COLO668 (cell line): ENCODE results near the gene BCAT1.
"Not testable (repeated sequence)": the region's sequence is repeated elsewhere in the genome, so short reads cannot be mapped to it uniquely, and the experiment has no call there.

Experiments used
- DNase-seq: peaks from one replicate; lab custom pipeline; 2025; ENCODE audit not compliant: unreplicated experiment; lab: John Stamatoyannopoulos, UW

BCAT1 gene

DNA sequence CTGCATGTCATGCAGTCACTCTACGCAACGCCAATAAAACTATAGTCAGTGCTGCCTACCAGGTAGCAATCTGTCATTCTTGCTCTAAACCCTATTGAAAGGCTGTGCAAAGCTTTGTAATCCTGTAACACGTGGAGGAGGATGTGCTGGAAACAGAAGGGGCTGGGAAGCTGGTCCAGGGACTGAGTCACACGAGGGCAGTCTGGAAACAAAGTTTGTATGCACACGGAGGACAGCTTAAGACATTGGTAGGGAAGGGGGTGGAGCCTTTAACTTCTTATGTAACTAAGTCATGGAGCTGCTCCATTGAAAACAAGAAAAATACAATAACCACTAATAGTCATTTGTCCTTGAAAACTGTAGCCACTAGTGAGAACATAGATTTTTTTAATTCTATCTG is 128.0 kb downstream of the BCAT1 start:
- DNase-seq, result no peak

DNA sequence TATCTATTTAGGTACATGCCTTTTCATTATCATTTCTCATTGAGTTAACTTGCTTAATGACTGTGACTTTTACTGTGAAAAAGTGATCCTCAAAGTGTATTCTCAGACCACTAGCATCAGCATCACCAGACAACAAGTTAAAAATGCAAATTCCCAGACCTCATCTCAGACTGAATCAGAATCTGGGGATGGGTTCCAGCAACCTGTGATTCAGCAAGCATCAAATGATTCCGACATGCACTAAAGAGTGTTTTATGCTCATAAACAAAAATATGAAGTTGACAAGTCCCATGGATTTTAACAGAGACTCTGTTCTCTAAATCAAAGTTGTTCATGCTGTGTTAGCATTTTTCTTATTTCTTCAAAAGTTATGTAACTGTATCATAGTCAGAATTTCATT is 130.6 kb downstream of the BCAT1 start:
- DNase-seq, result no peak

DNA sequence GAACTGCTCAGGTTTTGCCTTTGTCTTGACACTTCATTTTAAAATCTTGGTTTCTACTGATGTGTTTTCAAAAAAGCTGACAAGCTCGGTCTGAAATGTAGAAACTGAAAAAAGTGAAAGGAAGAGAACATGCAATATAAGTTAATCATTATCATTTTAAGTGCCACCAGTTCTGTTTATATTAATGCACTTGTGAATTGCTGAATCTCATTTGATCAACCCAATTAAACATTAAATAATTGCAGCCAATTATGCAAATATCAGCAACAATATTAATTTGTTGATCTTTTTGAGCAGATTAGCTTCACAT is 133.8 kb downstream of the BCAT1 start:
- no peak for DNase-seq

DNA sequence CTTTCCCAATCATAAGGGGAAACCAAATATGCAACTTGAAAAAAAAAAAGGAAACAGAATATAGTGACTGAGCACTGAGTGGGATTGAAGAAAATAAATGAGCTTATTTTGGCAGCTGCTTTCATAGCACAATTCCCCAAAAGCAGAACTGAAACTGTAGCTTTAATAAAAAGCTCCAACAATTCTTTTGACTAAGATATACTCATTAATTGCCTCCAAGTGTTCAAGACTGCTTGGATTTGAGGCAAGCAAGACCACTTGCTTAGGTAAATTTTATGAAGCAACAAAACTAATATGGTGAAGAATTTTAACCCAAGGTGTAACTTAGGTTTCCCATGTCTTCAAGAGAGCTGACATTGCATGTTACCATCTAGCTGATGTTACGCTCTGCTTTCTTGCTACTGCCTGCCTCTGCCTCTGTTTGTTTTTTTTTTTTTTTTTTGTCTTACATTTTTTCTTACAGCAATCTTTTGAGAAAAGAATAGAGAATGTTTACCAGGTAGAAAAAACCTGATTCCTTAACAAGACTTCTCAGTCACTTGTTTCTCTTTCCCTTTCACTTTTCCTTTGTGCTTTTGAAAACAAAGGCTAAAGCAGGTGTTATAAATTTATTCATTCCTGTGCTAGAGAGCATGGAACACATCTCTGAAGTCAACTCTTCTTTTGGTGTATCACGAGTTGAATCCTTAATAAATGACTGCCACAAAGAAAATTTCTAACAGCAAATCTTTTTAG is 134.4 kb downstream of the BCAT1 start:
- no peak for DNase-seq

DNA sequence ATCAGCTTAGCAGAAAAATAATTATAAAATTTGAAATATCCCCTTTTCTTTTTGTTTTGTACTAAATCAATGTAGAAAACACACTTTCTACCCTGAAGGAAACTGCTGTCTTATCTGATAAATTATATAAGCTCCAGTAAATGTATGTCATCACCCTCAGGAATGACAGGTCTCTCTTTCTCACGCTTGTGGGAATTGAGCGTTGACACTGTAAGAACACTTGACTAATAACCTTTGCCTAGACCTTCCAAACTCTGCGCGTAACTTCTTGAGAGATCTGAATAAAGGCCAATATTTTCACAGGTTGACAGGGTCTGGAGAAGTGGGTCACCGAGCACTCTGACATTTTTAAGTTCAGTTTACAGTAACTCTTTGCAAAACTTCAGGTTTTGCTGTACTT is 138.5 kb downstream of the BCAT1 start:
- no peak for DNase-seq

DNA sequence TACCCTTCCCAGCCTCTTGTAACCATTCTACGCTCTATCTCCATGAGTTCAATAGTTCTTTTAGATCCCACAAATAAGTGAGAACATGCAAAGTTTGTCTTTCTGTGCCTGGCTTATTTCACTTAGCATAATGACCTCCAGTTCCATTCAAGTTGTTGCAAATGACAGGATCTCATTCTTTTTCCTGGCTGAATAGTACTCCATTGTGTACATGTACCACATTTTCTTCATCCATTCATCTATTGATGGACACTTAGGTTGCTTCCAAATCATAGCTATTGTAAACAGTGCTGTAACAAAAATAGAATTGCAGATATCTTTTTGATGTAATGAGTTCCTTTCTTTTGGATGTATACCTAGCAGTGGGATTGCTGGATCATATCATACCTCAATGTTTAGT is 139.6 kb downstream of the BCAT1 start:
- not testable (repeated sequence) for DNase-seq

DNA sequence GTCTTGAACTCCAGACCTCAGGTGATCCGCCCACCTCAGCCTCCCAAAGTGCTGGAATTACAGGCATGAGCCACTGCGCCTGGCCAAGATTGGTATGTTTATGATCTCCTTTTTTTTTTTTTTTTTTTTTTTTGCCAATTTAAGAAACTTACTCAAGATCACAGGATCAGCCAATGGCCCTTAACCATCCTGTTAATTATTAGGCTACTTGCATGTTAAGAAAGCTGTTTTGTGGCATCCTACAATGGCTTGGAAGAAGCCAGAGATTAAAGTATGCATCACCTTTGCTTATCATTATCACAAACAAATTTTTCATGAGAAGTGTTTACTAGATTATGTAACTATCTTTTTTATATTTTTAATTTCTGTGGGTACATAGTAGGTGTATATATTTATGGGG is 140.2 kb downstream of the BCAT1 start:
- no peak for DNase-seq

DNA sequence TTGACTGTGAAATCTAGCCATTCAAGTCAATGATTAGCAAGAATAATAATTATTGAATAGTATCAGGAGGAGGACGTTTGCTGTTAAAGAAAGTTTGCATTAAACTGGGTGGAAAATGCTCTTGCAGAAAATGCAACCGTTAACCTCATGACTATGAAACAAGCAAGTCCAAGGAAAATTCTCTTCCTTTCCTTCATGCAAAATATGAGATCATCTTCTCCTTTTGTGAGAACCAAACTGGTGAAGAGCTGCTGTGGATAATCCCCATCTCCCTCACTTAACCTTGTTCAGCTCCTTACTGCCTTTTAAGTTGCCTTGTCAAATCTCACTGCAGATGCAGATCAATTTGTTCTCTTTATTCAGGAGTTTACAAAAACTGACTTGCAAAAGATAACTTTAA is 142.5 kb downstream of the BCAT1 start:
- DNase-seq, result no peak

DNA sequence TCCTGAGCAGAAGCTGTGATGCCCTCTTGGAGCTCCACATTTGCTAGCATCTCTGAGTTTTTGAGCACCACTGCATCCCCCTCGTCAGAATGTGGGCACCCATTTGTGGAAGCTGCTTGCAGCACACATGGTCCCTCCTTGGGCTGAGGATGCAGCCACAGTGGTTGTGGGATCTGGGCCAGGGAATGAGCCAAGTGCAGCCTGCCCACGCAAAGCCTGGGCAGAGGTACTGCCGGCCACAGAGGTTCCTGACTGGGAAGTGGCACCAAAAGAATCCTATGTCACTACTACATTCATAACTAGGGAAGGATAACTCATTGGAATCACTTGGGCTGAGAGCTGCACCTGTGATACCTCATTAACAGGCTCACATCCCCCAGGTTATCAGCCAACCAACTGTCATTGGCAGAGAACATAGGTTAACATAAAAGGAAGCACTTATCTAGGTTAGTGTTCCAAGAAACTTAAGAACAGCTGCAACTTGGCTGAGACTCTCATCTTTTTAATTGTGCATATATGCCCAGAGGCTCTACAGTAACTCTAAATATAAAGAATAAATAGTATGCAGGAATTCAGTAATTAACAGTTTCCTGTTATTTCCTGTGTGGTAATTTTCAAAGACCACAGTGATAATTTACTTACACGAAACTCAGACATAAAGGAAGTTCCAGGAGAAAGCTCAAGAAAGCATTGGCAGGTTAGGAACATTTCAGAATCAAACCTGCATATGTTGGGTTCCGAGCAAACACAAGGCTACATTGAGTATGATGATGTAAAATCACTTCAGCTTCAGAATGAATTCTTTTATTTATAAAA is 145.3 kb downstream of the BCAT1 start:
- DNase-seq, result no peak

DNA sequence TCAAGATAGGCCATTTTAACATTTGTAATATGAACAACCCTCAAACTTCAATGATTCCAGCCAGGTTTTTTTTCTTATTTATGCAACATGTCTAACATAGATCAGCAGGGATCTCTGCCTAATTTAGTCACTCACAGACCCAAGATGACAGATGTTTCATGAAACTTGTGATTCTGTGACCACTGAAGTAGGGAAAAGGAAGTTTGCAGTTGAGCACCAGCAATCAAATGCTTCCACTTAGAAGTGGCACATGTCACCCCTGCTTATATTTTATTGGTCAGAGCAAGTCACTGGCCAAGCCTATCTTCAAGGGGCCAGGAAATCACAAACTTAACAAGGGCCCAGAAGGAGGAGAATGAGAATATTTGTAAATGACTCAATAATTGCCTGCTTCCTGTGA is 150.6 kb downstream of the BCAT1 start:
- no peak for DNase-seq

DNA sequence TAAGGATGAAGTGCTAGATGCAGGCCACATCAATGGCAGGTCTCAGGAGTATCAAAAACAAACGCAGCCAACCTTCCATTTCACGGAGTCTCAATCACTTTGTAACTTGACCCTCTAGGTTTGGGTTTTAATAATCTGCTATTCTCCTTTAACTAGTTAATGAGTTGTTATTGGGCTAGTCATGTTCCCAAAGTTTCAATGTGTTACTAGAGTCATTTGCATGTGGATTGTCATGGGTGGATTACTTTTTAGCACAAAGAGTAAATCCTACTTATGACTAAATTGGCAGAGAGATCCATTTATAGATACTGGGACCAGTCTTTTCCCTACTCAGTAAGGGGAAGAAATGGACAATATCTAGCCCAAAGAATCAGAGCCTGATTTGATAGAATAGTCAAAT is 151.0 kb downstream of the BCAT1 start:
- no peak for DNase-seq

DNA sequence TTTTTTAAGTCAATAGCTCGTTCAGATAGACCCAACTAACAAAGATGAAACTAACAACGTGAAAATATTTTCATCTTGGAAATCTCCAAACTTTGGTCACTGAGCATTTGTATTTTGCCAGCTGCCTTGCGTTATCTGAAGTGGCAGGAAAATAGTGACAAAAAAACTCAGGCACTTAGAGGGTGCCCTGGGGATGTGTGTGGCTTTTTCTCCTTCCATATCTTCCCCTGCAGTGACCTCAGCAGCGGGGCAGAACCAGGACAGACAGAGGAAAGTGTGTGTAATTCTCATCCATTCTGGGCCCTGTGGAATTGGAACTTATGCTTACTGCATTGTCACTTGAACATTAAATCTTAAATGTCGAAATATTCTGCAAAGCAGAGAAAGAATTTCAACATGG is 152.0 kb downstream of the BCAT1 start:
- no peak for DNase-seq

DNA sequence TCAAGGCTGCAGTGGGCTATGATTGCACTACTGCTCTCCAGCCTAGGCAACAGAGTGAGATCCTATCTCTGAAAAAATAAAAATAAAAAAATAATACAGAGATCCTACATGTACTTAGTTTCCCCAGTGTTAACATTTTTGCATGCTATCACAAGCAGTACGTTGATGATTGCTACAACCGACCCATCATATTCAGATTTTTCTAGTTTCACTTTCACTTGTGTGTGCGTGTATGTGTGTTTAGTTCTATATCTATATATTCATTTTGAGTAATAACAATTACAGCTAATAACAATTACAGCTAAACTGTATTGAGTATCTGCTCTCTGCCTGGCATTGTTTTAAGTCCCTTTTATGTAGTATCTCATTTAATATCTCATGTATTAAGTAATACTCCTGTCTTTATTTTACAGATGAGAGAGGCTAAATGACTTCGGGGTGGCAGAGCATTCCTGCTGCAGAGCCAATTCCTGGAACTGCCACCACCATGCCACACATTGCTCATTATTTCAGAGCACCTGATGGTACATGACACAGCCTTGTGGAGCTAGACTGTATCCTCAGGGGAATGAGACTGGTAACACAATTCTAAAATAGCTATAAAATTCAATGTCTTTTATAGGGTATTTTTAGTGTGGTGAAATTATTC is 153.1 kb downstream of the BCAT1 start:
- no peak for DNase-seq

DNA sequence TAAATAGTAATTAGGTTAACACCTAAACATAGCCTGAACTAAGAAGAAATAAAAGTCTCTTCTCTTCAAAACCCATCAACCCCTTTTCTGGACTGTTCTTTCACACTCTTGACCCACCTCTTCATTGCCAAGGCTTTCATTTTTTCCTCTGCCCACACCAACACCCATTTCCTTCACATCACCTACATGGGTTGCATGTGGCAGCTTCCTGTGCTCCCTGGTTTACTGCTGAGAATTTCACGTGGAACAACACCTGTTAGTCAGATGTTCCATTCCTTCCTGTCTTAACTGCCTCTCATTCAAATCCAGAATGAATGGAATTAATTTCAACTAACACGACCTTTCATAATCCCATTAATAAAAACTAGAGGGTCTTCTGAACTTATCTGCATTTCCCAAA is 157.3 kb downstream of the BCAT1 start:
- DNase-seq, result no peak

DNA sequence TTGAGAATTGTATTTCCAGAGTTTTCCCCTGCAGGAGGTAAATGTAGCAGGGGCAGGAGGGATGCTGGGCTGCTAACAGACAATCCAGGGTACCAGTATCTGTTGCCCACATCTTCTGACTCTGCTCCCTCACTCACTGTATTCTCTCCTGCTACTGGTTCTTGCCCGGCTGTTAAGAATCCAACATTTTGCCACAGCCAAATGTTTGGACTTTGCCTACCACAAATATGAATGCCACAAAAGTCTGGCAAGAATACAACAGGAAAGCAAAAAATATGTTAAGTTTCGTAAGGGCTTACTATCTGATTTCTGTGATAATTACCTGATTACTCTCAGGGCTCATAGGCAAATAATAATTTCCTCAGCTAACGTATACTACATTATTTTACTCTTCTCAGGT is 160.0 kb downstream of the BCAT1 start:
- no peak for DNase-seq

DNA sequence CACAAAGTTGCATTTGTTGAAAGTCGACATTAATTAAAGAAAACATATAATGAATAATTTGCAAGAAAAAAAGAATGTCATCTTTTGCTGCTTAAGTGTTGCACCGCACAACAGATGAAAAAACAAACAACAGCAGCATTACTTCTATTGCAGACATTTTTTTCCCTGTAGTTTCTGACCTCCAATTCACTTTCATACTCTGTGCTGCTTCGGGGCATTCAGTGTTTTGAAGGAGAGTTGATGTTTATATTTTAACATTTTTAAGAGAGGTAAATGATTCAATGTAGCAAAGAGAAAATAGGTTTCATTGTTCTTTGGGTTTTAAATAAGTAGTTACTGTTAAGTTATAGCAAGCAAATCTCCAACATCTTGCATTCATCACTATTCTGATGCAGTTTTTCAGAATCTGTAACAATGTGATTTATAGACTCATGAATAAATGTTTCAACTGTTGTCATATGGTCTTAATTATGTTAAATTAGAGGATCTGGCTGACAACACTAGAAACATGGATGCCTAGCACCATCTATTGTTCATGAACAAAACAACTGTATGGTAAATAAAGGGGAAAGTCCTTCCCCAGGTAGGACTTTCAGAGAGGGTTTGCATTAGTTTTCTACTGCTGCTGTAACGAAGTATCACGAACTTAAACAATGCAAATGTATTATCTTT is 168.1 kb downstream of the BCAT1 start:
- no peak for DNase-seq

DNA sequence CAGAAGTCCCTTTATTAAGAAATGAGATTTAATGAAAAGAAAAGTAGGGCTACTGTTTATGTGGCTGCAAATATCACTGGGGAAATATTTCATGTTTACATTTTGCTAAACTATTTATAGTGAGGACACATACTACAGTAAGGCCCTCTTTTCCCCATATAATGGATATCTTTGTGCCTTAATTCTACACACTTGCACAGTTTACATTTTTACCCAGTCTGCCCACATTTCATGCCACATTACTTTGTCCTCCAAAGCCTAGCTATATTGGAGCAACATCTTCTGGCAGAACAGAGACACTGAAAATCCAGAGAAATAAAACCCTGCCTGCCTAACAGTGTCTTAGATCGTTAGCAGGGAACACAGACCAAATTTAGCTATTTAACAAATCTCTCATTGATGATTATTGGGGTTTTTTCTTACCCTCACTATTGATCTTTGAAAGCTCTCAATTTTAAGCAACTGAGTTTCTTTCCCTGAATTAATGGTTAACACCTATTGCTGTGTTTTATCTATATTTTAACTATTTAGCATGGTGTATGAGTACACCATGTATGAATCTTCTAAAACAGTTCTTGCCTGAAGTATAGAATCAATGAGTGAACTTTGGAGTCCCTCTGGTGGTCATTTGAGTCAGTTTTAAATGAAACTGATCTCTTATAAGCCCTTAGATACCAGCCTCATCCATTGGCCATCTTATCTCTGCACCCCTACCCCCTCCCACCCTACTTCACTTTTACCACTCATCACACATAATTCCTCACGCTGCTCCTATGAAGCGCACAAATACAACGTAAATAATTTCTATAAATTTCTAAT is 170.2 kb downstream of the BCAT1 start:
- no peak for DNase-seq

DNA sequence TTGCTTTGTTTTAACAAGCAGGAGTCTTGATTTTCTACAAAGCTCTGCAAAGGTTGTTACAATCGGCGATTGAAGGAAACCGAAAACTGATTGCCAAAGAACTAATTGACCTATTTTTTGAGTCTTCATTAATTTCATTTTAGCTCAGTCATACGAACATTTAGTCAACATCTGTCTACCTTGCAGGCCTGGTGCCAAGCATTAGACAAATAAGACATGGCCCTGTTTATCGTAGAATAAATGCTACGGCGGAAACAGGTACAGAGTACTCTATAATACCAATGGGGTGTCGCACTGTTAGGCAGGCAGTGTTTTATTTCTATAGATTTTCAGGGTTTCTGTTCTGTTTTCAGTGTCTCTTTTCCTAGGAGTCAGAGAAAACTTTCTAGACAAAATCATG is 171.5 kb downstream of the BCAT1 start:
- DNase-seq, result no peak

DNA sequence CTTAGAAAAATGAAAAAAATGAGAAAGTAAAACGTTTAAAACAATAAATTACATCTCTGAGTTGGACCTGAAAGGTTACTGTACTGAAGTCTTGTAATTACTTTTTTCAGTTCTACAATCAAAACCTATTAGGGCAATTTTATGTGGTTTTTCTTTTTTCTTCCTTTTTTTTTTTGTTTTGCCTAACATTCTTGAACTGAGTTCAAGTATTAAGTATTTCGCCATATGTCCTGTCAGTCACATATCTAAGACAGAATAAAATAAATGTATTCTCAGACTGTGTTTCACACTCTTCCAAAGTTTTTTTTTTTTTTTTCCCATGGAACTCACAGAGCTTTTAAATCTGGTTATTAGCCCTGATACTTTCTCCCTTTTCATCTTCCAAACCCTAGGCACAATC is 172.0 kb downstream of the BCAT1 start:
- DNase-seq, result no peak

DNA sequence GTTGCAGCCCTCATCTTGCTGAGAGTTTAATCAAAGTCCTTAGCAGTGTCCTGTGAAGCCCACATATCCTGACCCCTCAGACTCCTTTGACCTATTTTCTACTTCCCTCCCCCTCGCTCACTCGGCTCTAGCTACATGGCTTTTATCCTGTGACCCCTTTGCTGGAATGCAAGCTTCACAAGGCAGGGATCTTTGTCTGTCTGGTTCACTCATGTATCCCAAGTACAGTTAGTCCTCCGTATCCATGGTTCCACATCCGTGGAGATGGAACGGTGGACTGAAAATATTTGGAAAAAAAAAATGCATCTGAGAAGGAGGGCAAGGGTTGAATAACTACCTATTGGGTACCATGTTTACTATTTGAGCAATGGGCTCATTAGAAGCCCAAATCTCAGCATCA is 173.8 kb downstream of the BCAT1 start:
- no peak for DNase-seq

DNA sequence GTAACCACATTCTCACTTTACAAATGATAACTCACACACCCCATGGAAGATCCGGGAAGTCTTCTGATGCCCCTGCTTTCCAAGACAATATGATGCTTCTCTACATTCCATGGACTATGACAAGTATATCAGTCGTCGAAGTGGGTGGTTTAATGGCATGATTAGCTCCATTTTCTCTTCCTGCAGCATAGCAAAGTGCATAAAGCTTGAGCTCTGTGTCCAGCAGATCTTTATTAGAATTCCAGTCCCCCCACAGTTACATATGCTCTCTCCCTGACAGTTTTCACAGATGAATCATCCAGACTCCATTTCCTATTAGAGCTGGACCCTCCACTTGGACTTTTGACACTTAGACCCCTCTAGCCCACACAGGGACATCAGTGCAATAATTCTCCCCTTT is 174.9 kb downstream of the BCAT1 start:
- DNase-seq, result no peak
